ENCODE data around the gene ADCY7. TPM values are rescaled to one million over a fixed set of nuclear protein-coding genes. Genes with fewer than 3 reads are reported as not detected.
A peak's percentile ranks its signal among the peaks of the same experiment; 100 is the strongest.

The ADCY7 gene
- total RNA-seq, 3 donors from 2014 or later (not counting 1 experiment from before 2014, with no cell fraction given): 479 to 591 (median 512) TPM

- ATAC-seq (no peak), DNase-seq (no peak)
- Mint-ChIP-seq H3K4me3 (peak overlapping the region; percentile 67), H3K4me1 (peaks cover 80 to 86% of the 10 kb centered on the region in 2 donors), H3K27me3 (ENCODE audit: low read depth in 2 of 2) (no peaks in the 10 kb centered on the region), H3K27ac (peak overlapping the region; percentile 91 to 99), H3K9me3 (peaks cover 0 to 4% of the 10 kb centered on the region in 2 donors), H3K36me3 (peaks cover 7% of the 10 kb centered on the region)
- WGBS (ENCODE audit: insufficient coverage): 36% methylated on average over 2 of the region's 2 CpGs
- Histone ChIP-seq H3K4me3 (ENCODE audit: low read length) (no peak overlapping the region), H3K27me3 (ENCODE audit: control insufficient read depth, insufficient read depth, low read length) (no peaks in the 10 kb centered on the region), H3K36me3 (ENCODE audit: control insufficient read depth, insufficient read depth, low read length) (peaks cover 4% of the 10 kb centered on the region), H3K9me3 (ENCODE audit: control insufficient read depth, insufficient read depth, low read length) (no peaks in the 10 kb centered on the region), H3K4me1 (ENCODE audit: control insufficient read depth, insufficient read depth, low read length) (peaks cover 91% of the 10 kb centered on the region), H3K27ac (ENCODE audit: low read length) (peak overlapping the region; percentile 93)
- TF ChIP-seq CTCF (IDR thresholded peaks at IDR 0.05): no peak
- intact Hi-C loops (cut with micrococcal nuclease): no loop called here
Measured at GRCh38 chr16:50279504-50279865, 13.1 kb downstream of the ADCY7 start.

GRCh38 chr16:50280932-50281331 lies 14.6 kb downstream of the ADCY7 start:
- ATAC-seq: no peak
- H3K9me3 Mint-ChIP-seq: peaks cover 0 to 4% of the 10 kb centered on the region in 2 donors
- Histone ChIP-seq H3K4me3 (ENCODE audit: low read length) (no peak overlapping the region), H3K27ac (ENCODE audit: low read length) (peak overlapping the region; percentile 85), H3K9me3 (ENCODE audit: control insufficient read depth, insufficient read depth, low read length) (no peaks in the 10 kb centered on the region), H3K27me3 (ENCODE audit: control insufficient read depth, insufficient read depth, low read length) (no peaks in the 10 kb centered on the region), H3K4me1 (ENCODE audit: control insufficient read depth, insufficient read depth, low read length) (peaks cover 91% of the 10 kb centered on the region), H3K36me3 (ENCODE audit: control insufficient read depth, insufficient read depth, low read length) (peaks cover 4% of the 10 kb centered on the region)
- peaks cover 7% of the 10 kb centered on the region for H3K36me3 Mint-ChIP-seq
- H3K27me3 Mint-ChIP-seq (ENCODE audit: low read depth in 2 of 2): no peaks in the 10 kb centered on the region
- TF ChIP-seq CTCF (IDR thresholded peaks at IDR 0.05): no peak
- WGBS (ENCODE audit: insufficient coverage): 73% methylated on average over 5 of the region's 5 CpGs
- H3K4me1 Mint-ChIP-seq: peaks cover 84 to 88% of the 10 kb centered on the region in 2 donors
- H3K27ac Mint-ChIP-seq: peak overlapping the region; percentile 91 to 99
- DNase-seq: no peak
- peak overlapping the region; percentile 91 for H3K4me3 Mint-ChIP-seq
- intact Hi-C loops (cut with micrococcal nuclease): loop anchor here (5.0 kb wide), 2 partner anchors 34 to 54 kb away; no protein-coding TSS in a partner anchor

GRCh38 chr16:50281391-50282009 lies 15.1 kb downstream of the ADCY7 start:
- 25% methylated on average over 21 of the region's 21 CpGs for WGBS (ENCODE audit: insufficient coverage)
- Mint-ChIP-seq H3K27me3 (ENCODE audit: low read depth in 2 of 2) (no peaks in the 10 kb centered on the region), H3K9me3 (peaks cover 0 to 4% of the 10 kb centered on the region in 2 donors), H3K4me3 (peak overlapping the region; percentile 91), H3K27ac (peak overlapping the region; percentile 91 to 99), H3K36me3 (peaks cover 7% of the 10 kb centered on the region), H3K4me1 (peaks cover 86 to 94% of the 10 kb centered on the region in 2 donors)
- intact Hi-C loops (cut with micrococcal nuclease): loop anchor here (1.0 to 5.0 kb wide), 4 partner anchors 15 to 57 kb away; partner anchors contain the start of gene ADCY7
- DNase-seq: no peak
- ATAC-seq: no peak
- no peak for TF ChIP-seq CTCF (IDR thresholded peaks at IDR 0.05)
- Histone ChIP-seq H3K36me3 (ENCODE audit: control insufficient read depth, insufficient read depth, low read length) (peaks cover 6% of the 10 kb centered on the region), H3K4me1 (ENCODE audit: control insufficient read depth, insufficient read depth, low read length) (peaks cover 90% of the 10 kb centered on the region), H3K27me3 (ENCODE audit: control insufficient read depth, insufficient read depth, low read length) (no peaks in the 10 kb centered on the region), H3K4me3 (ENCODE audit: low read length) (peak overlapping the region; percentile 26), H3K27ac (ENCODE audit: low read length) (peak overlapping the region; percentile 85), H3K9me3 (ENCODE audit: control insufficient read depth, insufficient read depth, low read length) (no peaks in the 10 kb centered on the region)

Measured in natural killer cell (primary cell).